Neural crest cell (in vitro differentiated cells): ENCODE data around the gene CACNA1H. TPM values are rescaled to one million over a fixed set of nuclear protein-coding genes. Genes with fewer than 3 reads are reported as not detected.
A peak's percentile ranks its signal among the peaks of the same experiment; 100 is the strongest.
"Not testable (repeated sequence)": the region's sequence is repeated elsewhere in the genome, so short reads cannot be mapped to it uniquely, and the experiment has no call there.

ENCODE experiments used
- DNase-seq: peaks from one replicate; pipeline ENCODE4 v3.0.0; 2021; ENCODE audit warnings: low read depth, mixed read lengths, low spot score
- H3K27ac Mint-ChIP-seq: one replicate; pipeline ENCODE4 v1.8.0; 2021; ENCODE audit warnings: mild to moderate bottlenecking, mixed read lengths; ENCODE audit not compliant: unreplicated experiment
- H3K27me3 Mint-ChIP-seq: 2 replicates; pipeline ENCODE4 v1.8.0; 2021; ENCODE audit warnings: low read depth, mild to moderate bottlenecking, mixed read lengths
- H3K36me3 Mint-ChIP-seq: 2 replicates; pipeline ENCODE4 v1.8.0; 2021; ENCODE audit warnings: low read depth, mild to moderate bottlenecking, mixed read lengths
- H3K4me1 Mint-ChIP-seq: 2 replicates; pipeline ENCODE4 v1.8.0; 2021; ENCODE audit warnings: mixed read lengths
- H3K4me3 Mint-ChIP-seq: one replicate; pipeline ENCODE4 v1.8.0; 2021; ENCODE audit warnings: mild to moderate bottlenecking, mixed read lengths
- H3K9me3 Mint-ChIP-seq: 2 replicates; pipeline ENCODE4 v1.8.0; 2021; ENCODE audit warnings: mixed read lengths
- total RNA-seq: library from RNA; stranded (reverse); gene quantifications from 2 replicates; pipeline ENCODE4 v1.2.1, GENCODE V29; 2021
- TF ChIP-seq, protein P1 (sequence below): fragments of 200-600 bp; sonication (generic); conservative IDR thresholded peaks from 2 replicates; pipeline ENCODE4 v1.5.0; 2021; ENCODE audit warnings: antibody characterized with exemption, mild to moderate bottlenecking

CACNA1H gene
- total RNA-seq, 1 donor from 2014 or later = 10.7 TPM

DNA sequence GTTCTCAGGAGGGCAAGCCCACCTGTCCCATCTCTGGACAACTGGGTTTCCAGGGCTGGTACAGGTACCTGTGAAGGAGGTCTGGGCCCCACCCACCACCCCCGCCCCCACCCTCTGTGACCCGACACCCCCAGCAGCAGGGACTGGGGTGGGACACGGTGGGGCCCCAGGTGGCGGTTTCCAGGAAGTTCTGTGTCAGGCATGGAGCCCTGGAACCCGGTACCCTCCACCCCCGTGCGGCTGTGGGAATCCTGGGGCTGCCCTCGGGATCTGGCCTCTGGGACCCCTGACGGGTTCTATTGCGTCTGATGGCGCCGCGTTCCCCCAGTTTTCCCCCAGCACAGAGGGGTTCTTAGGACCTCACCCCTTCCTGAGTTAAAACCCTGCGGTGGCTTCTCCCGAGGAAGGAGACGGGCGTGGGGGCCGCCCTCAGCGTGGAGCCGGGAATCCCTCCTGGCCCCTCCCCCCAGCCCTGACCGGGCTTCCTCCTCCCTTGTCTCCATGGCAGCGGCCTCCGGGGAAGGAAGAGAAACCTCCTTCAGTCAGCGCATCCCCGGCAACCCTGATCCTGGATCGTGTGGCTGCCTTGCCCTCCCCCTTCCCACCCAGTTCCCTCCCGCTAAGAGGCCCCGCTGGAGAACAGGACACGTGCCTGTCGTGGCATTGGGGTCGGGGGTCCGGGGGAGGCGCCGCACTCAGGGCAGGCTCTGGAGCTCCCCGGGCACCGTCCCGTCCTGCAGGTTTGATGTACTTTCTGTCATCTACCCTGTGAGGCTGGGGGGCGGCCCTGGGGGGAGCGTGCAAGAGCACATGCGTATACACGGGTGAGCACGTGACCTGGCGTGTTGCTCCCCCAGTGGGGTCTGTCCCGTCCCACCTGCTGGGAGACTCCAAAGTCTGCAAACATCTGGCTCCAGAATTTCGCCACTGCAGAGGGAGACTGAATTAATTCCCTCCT is 30.3 kb downstream of the CACNA1H start:
- H3K4me1 Mint-ChIP-seq = peaks cover 5% of the 10 kb centered on the region
- H3K36me3 Mint-ChIP-seq = no peaks in the 10 kb centered on the region
- no peak overlapping the region for H3K4me3 Mint-ChIP-seq
- peaks cover 3% of the 10 kb centered on the region for H3K27me3 Mint-ChIP-seq
- H3K9me3 Mint-ChIP-seq = no peaks in the 10 kb centered on the region
- TF ChIP-seq, protein P1, sequence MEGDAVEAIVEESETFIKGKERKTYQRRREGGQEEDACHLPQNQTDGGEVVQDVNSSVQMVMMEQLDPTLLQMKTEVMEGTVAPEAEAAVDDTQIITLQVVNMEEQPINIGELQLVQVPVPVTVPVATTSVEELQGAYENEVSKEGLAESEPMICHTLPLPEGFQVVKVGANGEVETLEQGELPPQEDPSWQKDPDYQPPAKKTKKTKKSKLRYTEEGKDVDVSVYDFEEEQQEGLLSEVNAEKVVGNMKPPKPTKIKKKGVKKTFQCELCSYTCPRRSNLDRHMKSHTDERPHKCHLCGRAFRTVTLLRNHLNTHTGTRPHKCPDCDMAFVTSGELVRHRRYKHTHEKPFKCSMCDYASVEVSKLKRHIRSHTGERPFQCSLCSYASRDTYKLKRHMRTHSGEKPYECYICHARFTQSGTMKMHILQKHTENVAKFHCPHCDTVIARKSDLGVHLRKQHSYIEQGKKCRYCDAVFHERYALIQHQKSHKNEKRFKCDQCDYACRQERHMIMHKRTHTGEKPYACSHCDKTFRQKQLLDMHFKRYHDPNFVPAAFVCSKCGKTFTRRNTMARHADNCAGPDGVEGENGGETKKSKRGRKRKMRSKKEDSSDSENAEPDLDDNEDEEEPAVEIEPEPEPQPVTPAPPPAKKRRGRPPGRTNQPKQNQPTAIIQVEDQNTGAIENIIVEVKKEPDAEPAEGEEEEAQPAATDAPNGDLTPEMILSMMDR = no peak
- peak; percentile 43 for DNase-seq
- H3K27ac Mint-ChIP-seq = no peak overlapping the region

DNA sequence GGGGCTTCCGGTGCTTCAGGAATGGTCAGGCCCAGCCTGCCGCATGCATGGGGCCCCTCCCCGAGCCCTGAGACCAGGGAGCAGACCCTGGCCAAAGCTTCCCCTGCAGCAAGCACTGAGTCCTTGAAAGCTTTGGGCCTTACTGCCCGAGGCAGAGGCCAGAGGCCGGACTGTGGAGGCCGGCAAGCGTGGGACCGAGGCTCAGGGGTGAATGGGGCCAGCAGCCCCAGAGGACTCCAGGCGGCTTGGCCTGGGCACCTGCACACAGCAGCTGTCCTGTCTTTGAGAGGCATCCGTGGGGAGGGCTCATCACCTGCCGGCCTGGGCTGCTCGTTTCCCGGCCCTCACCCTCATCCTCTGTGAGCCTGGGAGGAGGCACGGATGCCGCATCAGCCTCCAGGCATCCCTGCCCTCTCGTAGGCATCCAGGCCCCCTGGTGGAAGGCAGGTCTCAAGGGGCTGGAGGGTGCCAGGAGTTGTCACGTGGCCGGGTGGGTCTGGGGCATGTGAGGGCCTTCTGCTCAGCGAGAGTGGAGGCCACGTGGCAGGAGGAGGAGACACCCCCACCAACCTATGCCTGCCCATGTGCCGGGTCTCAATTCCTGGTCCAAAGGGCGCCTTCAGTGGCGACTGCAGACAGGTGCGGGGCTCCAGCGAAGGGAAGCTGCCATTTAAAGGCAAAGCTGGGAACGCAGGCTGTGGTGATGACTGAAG is 31.4 kb downstream of the CACNA1H start:
- Mint-ChIP-seq H3K9me3 (no peaks in the 10 kb centered on the region), H3K27ac (no peak overlapping the region), H3K36me3 (no peaks in the 10 kb centered on the region), H3K27me3 (peaks cover 3% of the 10 kb centered on the region), H3K4me1 (peaks cover 5% of the 10 kb centered on the region), H3K4me3 (no peak overlapping the region)
- TF ChIP-seq, protein P1 = peak; percentile 21
- DNase-seq = no peak

DNA sequence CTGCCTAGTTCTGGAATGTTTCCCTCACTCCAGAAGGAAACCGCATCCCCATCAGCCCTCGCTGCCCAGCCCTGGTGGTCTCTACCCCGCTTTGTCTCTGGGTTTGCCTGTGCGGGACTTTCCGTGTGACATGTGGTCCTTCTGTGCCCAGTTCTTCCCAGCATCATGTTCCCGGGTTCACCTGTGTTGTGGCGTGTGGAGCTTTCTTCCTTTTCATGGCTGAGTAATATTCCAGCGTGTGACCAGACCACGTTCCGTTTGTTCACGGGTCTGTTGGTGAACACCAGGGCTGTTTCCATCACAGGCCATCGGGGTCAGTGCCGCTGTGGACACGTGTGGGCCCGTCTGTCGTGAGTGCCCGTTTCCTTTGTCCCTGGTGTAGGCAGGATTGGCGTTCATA is 32.1 kb downstream of the CACNA1H start:
- TF ChIP-seq, protein P1 = no peak
- no peak for DNase-seq
- H3K9me3 Mint-ChIP-seq = no peaks in the 10 kb centered on the region
- peaks cover 5% of the 10 kb centered on the region for H3K4me1 Mint-ChIP-seq
- H3K27ac Mint-ChIP-seq = no peak overlapping the region
- no peaks in the 10 kb centered on the region for H3K36me3 Mint-ChIP-seq
- peaks cover 3% of the 10 kb centered on the region for H3K27me3 Mint-ChIP-seq
- no peak overlapping the region for H3K4me3 Mint-ChIP-seq

DNA sequence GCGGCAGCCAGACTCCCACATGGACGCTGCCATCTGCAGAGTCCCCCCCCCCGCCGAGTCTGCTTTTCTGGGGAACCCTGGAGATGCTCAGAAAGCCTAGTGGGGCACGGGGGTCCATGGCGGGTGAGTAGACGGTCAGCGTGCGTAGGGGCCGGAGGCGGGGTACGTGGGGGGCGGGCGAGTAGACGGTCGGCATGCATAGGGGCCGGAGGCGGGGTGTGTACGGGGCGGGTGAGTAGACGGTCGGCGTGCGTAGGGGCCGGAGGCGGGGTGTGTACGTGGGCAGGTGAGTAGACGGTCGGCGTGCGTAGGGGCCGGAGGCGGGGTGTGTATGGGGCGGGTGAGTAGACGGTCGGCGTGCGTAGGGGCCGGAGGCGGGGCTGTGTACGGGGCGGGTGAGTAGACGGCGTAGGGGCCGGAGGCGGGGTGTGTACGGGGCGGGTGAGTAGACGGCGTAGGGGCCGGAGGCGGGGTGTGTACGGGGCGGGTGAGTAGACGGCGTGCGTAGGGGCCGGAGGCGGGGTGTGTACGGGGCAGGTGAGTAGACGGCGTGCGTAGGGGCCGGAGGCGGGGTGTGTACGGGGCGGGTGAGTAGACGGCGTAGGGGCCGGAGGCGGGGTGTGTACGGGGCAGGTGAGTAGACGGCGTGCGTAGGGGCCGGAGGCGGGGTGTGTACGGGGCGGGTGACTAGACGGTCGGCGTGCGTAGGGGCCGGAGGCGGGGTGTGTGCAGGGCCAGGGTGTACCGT is 32.7 kb downstream of the CACNA1H start:
- not testable (repeated sequence) for H3K27ac Mint-ChIP-seq, H3K36me3 Mint-ChIP-seq, DNase-seq

GRCh38 chr16:1188432-1189189 is 35.7 kb downstream of the CACNA1H start:
- Mint-ChIP-seq H3K27ac (no peak overlapping the region), H3K36me3 (no peaks in the 10 kb centered on the region), H3K4me1 (peaks cover 3% of the 10 kb centered on the region), H3K27me3 (peaks cover 3% of the 10 kb centered on the region), H3K4me3 (no peak overlapping the region), H3K9me3 (no peaks in the 10 kb centered on the region)
- TF ChIP-seq, protein P1 = no peak
- DNase-seq = peak; percentile 72

More for the DNA sequence above, 32.7 kb downstream of the CACNA1H start:
- H3K27me3 Mint-ChIP-seq, H3K4me3 Mint-ChIP-seq, H3K9me3 Mint-ChIP-seq, H3K4me1 Mint-ChIP-seq: not testable (repeated sequence)
